A673 (cell line): ENCODE measurements around the gene ZNF580. TPM values are rescaled to one million over a fixed set of nuclear protein-coding genes. Genes with fewer than 3 reads are reported as not detected.

Experiments
- Bru-seq: library from RNA; stranded (reverse); fragments of 400-500 nt; gene quantifications from one replicate; lab custom pipeline; 2021; lab: Mats Ljungman, UMichigan
- BruChase-seq, 2 experiments: library from RNA; stranded (reverse); fragments of 400-500 nt; gene quantifications; one replicate each; lab custom pipeline; 2021; lab: Mats Ljungman, UMichigan
- BruUV-seq: library from RNA; stranded (reverse); fragments of 400-500 nt; replicated peaks from 2 replicates; lab custom pipeline; 2021; lab: Mats Ljungman, UMichigan
- CTCF ChIA-PET: fragments of 300-600 bp; sonication (Branson Sonifier 250); formaldehyde crosslinking; loops from one replicate; lab custom pipeline; 2022; ENCODE audit warnings: antibody characterized with exemption; lab: Charles Lee
- POLR2A ChIA-PET: fragments of 300-600 bp; sonication (Branson Sonifier 250); formaldehyde crosslinking; loops from one replicate; lab custom pipeline; 2022; ENCODE audit warnings: antibody characterized with exemption; ENCODE audit not compliant: low non-redundant PET; lab: Charles Lee
- DNase-seq: peaks from one replicate; pipeline ENCODE4 v3.0.0-alpha.2; 2015; ENCODE audit warnings: low spot score
- H3K27ac ChIP-seq: fragments of 200-600 bp; sonication (generic); 2 replicates; pipeline ENCODE4 v1.5.1; 2016; ENCODE audit warnings: mixed run types, low read depth, mild to moderate bottlenecking, mixed read lengths, antibody characterized with exemption, low read length; ENCODE audit not compliant: poor library complexity, severe bottlenecking
- H3K27me3 ChIP-seq: fragments of 200-600 bp; sonication (generic); replicated peaks from 2 replicates; pipeline ENCODE4 v1.6.1; 2017; ENCODE audit warnings: mixed run types, low read depth, mild to moderate bottlenecking, mixed read lengths, antibody characterized with exemption, low read length; ENCODE audit not compliant: insufficient read depth, poor library complexity
- H3K36me3 ChIP-seq: fragments of 200-600 bp; sonication (generic); 2 replicates; pipeline ENCODE4 v1.6.1; 2016; ENCODE audit warnings: mixed run types, mild to moderate bottlenecking, mixed read lengths, antibody characterized with exemption, low read length; ENCODE audit not compliant: insufficient read depth, poor library complexity, severe bottlenecking
- H3K4me1 ChIP-seq: fragments of 200-600 bp; sonication (generic); 2 replicates; pipeline ENCODE4 v1.6.1; 2017; ENCODE audit warnings: mixed run types, mild to moderate bottlenecking, mixed read lengths, antibody characterized with exemption, low read length; ENCODE audit not compliant: insufficient read depth, poor library complexity, severe bottlenecking
- H3K4me3 ChIP-seq: fragments of 200-600 bp; sonication (generic); 2 replicates; pipeline ENCODE4 v1.5.1; 2016; ENCODE audit warnings: low read depth, mixed run types, mild to moderate bottlenecking, mixed read lengths, low read length; ENCODE audit not compliant: poor library complexity, severe bottlenecking
- H3K9me3 ChIP-seq: fragments of 200-600 bp; sonication (generic); 2 replicates; pipeline ENCODE4 v1.6.1; 2016; ENCODE audit warnings: mixed run types, low read depth, mild to moderate bottlenecking, mixed read lengths, antibody characterized with exemption, low read length; ENCODE audit not compliant: poor library complexity, severe bottlenecking
- CTCF ChIP-seq: fragments of 300-800, 200-600 bp; sonication (generic); conservative IDR thresholded peaks from 2 replicates; pipeline ENCODE4 v1.5.1; 2017; ENCODE audit warnings: low read depth, mild to moderate bottlenecking, antibody characterized with exemption, low read length, moderate library complexity, mixed read lengths
- EZH2 ChIP-seq: fragments of 200-600 bp; sonication (generic); IDR thresholded peaks from 2 replicates; pipeline ENCODE4 v1.6.1; 2017; ENCODE audit warnings: borderline replicate concordance, low read depth, mild to moderate bottlenecking, mixed read lengths, antibody characterized with exemption, low read length; ENCODE audit not compliant: poor library complexity, severe bottlenecking
- intact Hi-C: fragments of 100-400 bp; cut with micrococcal nuclease; formaldehyde crosslinking; loops from one replicate; pipeline ENCODE4 v1.10.0; 2022; ENCODE audit not compliant: unreplicated experiment
- long read RNA-seq: library from polyadenylated mRNA; stranded (forward); transcript quantifications from one replicate; pipeline ENCODE4 v2.0.0, GENCODE V29; 2022
- total RNA-seq: library from RNA; stranded (reverse); gene quantifications from 2 replicates; pipeline ENCODE4 v1.2.3, GENCODE V29; 2021

The ZNF580 gene
- total RNA-seq = 49.1 and 65.7 TPM in 2 replicates
- Bru-seq, nascent RNA = percentile 63 among the genes with signal in this experiment
- percentile 78 among the genes with signal in this experiment for BruChase-seq, experiment 1, labeled RNA remaining after a 2-hour chase
- BruChase-seq, experiment 2, labeled RNA remaining after a 6-hour chase = percentile 91 among the genes with signal in this experiment
- long read RNA-seq, transcript ZNF580-201 (2 exons, 1,261 nt) = major isoform, 44 of 50 reads
- long read RNA-seq, partial matches to known transcripts = 0 of 50 reads
- long read RNA-seq, other reads (novel, unspliced or antisense) = 2 of 50 reads

- DNase-seq = peak; percentile 87
- POLR2A ChIA-PET = no interaction called here
- Histone ChIP-seq H3K9me3 (no peaks in the 10 kb centered on the region), H3K36me3 (peaks cover 13% of the 10 kb centered on the region), H3K27me3 (no peaks in the 10 kb centered on the region), H3K4me3 (peak within 1 kb of the TSS; percentile 81), H3K27ac (peak within 1 kb of the TSS; percentile 90), H3K4me1 (peaks cover 24% of the 10 kb centered on the region)
- CTCF ChIA-PET = interaction anchor here (0.6 to 1.0 kb wide), 2 partner anchors 17 to 500 kb away, joined by 3 read pairs; partner anchors contain the start of gene ZNF784
- no peak for TF ChIP-seq CTCF
- no peak for TF ChIP-seq EZH2
- intact Hi-C loops = no loop called here
- no TSS peak for BruUV-seq
Measured at GRCh38 chr19:55640577-55641425, at the start of gene ZNF580. Gene ZNF580, plus strand, starts transcription at chr19:55641002. Its CDS starts 1,507 bp downstream, at chr19:55642509.

- Histone ChIP-seq H3K9me3 (no peaks in the 10 kb centered on the region), H3K27me3 (no peaks in the 10 kb centered on the region), H3K27ac (no peak overlapping the region), H3K36me3 (peaks cover 19% of the 10 kb centered on the region), H3K4me1 (peaks cover 11% of the 10 kb centered on the region), H3K4me3 (no peak overlapping the region)
- TF ChIP-seq EZH2 = no peak
- no peak for TF ChIP-seq CTCF
- ChIA-PET CTCF (no interaction called here), POLR2A (no interaction called here)
- intact Hi-C loops = no loop called here
- no peak for DNase-seq
- BruUV-seq = TSS peak; percentile 27
Measured at GRCh38 chr19:55591555-55591954, 49.2 kb upstream of the ZNF580 start.

GRCh38 chr19:55592391-55593090 is 48.3 kb upstream of the ZNF580 start:
- Histone ChIP-seq H3K4me3 (no peak overlapping the region), H3K4me1 (peaks cover 3% of the 10 kb centered on the region), H3K27ac (no peak overlapping the region), H3K36me3 (peaks cover 27% of the 10 kb centered on the region), H3K27me3 (no peaks in the 10 kb centered on the region), H3K9me3 (no peaks in the 10 kb centered on the region)
- POLR2A ChIA-PET = no interaction called here
- no peak for DNase-seq
- no peak for TF ChIP-seq EZH2
- BruUV-seq = no TSS peak
- CTCF ChIA-PET = no interaction called here
- intact Hi-C loops = no loop called here
